Ishikawa (cell line): ENCODE data around the gene FCN2.

Source experiments
- CEBPB ChIP-seq: IDR thresholded peaks from 2 replicates; pipeline ENCODE4 v1.6.1; 2012
- CREB1 ChIP-seq: IDR thresholded peaks from 2 replicates; pipeline ENCODE4 v1.6.1; 2012; ENCODE audit warnings: low read depth
- EGR1 ChIP-seq: IDR thresholded peaks from 2 replicates; pipeline ENCODE4 v1.6.1; 2012
- EP300 ChIP-seq: IDR thresholded peaks from 2 replicates; pipeline ENCODE4 v1.6.1; 2012; ENCODE audit warnings: borderline replicate concordance
- FOXM1 ChIP-seq: IDR thresholded peaks from 2 replicates; pipeline ENCODE4 v1.6.1; 2012; ENCODE audit warnings: low read depth, borderline replicate concordance
- NFIC ChIP-seq: IDR thresholded peaks from 2 replicates; pipeline ENCODE4 v1.6.1; 2012
- RAD21 ChIP-seq: IDR thresholded peaks from 2 replicates; pipeline ENCODE4 v1.6.1; 2012; ENCODE audit warnings: low read depth
- TAF1 ChIP-seq: IDR thresholded peaks from 2 replicates; pipeline ENCODE4 v1.6.1; 2012; ENCODE audit warnings: low read depth, mild to moderate bottlenecking
- TCF12 ChIP-seq: IDR thresholded peaks from 2 replicates; pipeline ENCODE4 v1.6.1; 2012; ENCODE audit warnings: low read depth
- TEAD4 ChIP-seq: IDR thresholded peaks from 2 replicates; pipeline ENCODE4 v1.6.1; 2012
- USF1 ChIP-seq: IDR thresholded peaks from 2 replicates; pipeline ENCODE4 v1.6.1; 2012
- YY1 ChIP-seq: IDR thresholded peaks from 2 replicates; pipeline ENCODE4 v1.6.1; 2012; ENCODE audit warnings: low read depth
- ZBTB7A ChIP-seq: IDR thresholded peaks from 2 replicates; pipeline ENCODE4 v1.6.1; 2012; ENCODE audit warnings: low read depth
- TF ChIP-seq, protein P1 (sequence below): IDR thresholded peaks from 2 replicates; pipeline ENCODE4 v1.6.1; 2012
- TF ChIP-seq, protein P2 (sequence below): IDR thresholded peaks from 2 replicates; pipeline ENCODE4 v1.6.1; 2012; ENCODE audit warnings: low read depth, mild to moderate bottlenecking

FCN2 gene

DNA sequence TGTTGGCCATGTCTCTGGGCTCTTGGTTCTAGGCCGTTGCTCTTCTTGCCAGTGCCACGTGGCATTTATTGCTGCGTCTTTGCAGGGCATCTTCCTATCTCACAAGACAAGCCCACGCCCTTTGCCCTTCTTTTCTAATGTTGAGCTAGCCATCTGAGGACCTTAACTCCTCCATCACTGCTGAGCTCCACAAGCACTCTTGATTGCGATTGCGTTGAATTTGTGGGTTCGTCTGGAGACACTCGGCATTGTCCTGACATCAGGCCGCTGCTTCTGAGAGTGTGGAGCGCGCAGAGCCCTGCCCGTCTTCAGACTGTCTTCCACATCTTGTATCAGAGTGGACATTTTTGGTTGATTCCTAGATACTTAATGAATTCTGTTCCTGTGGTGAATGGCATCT, 51.6 kb downstream of the FCN2 start:
- TF ChIP-seq TCF12 (no peak), RAD21 (no peak)

DNA sequence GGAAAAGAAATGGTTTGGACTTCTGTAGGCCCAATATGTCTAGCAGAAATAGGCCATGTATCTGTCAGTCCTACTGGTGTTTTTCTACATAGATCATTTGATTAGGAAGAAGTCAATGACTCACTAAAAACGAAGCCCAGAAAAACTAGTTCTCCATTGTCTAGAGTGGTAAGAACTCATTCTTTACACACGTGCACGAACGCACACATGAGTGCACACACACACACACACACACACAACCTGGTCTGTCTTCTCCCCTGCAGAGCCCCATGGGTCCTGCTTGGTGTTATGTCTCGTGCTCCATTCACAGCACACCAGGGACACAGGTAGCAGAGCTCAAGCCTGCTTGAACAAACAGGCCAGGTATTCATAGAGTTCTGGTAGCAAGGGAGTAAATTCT, 52.0 kb downstream of the FCN2 start:
- TF ChIP-seq EGR1 = no peak
- TF ChIP-seq NFIC = no peak
- TF ChIP-seq ZBTB7A = no peak
- no peak for TF ChIP-seq USF1
- TF ChIP-seq EP300 = no peak
- no peak for TF ChIP-seq FOXM1
- TF ChIP-seq CEBPB = no peak
- TF ChIP-seq, protein P1, sequence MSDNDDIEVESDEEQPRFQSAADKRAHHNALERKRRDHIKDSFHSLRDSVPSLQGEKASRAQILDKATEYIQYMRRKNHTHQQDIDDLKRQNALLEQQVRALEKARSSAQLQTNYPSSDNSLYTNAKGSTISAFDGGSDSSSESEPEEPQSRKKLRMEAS = no peak
- no peak for TF ChIP-seq CREB1
- no peak for TF ChIP-seq RAD21
- TF ChIP-seq, protein P2, sequence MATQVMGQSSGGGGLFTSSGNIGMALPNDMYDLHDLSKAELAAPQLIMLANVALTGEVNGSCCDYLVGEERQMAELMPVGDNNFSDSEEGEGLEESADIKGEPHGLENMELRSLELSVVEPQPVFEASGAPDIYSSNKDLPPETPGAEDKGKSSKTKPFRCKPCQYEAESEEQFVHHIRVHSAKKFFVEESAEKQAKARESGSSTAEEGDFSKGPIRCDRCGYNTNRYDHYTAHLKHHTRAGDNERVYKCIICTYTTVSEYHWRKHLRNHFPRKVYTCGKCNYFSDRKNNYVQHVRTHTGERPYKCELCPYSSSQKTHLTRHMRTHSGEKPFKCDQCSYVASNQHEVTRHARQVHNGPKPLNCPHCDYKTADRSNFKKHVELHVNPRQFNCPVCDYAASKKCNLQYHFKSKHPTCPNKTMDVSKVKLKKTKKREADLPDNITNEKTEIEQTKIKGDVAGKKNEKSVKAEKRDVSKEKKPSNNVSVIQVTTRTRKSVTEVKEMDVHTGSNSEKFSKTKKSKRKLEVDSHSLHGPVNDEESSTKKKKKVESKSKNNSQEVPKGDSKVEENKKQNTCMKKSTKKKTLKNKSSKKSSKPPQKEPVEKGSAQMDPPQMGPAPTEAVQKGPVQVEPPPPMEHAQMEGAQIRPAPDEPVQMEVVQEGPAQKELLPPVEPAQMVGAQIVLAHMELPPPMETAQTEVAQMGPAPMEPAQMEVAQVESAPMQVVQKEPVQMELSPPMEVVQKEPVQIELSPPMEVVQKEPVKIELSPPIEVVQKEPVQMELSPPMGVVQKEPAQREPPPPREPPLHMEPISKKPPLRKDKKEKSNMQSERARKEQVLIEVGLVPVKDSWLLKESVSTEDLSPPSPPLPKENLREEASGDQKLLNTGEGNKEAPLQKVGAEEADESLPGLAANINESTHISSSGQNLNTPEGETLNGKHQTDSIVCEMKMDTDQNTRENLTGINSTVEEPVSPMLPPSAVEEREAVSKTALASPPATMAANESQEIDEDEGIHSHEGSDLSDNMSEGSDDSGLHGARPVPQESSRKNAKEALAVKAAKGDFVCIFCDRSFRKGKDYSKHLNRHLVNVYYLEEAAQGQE = no peak
- no peak for TF ChIP-seq YY1
- no peak for TF ChIP-seq TAF1
- no peak for TF ChIP-seq TEAD4
- TF ChIP-seq TCF12 = no peak

DNA sequence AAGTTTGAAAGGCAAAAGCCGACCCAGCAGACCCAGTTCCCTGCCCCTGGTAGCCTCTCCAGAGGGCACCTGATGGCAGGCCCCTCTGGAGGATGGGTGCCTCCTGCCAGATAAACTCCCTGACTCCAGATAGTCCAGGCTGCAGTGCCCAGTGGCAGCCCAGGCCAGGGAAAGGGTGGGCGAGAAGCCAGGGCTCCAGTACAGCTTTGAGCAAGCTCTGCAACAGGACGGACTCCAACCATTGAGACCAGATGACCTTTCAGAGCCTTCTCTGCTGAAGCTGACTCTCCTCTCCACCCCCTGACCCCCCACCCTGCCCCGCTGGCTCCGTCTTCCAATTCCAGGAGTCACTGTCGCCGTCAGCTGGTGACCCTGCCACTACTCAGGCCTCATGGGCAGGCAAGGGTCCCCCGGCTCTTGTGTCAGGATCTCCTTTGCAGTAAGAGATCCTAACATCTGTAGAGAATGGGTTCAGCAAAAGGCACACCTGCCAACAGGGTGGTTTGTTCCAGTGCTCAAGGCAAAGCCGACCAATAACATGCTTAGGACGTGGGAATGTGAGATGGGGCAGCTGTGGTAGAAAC, 52.6 kb downstream of the FCN2 start:
- TF ChIP-seq TCF12 = no peak
- no peak for TF ChIP-seq TEAD4
- TF ChIP-seq NFIC = no peak
- no peak for TF ChIP-seq CEBPB
- TF ChIP-seq, protein P1 = no peak
- no peak for TF ChIP-seq RAD21
- TF ChIP-seq EGR1 = no peak
- TF ChIP-seq EP300 = no peak
- no peak for TF ChIP-seq FOXM1

DNA sequence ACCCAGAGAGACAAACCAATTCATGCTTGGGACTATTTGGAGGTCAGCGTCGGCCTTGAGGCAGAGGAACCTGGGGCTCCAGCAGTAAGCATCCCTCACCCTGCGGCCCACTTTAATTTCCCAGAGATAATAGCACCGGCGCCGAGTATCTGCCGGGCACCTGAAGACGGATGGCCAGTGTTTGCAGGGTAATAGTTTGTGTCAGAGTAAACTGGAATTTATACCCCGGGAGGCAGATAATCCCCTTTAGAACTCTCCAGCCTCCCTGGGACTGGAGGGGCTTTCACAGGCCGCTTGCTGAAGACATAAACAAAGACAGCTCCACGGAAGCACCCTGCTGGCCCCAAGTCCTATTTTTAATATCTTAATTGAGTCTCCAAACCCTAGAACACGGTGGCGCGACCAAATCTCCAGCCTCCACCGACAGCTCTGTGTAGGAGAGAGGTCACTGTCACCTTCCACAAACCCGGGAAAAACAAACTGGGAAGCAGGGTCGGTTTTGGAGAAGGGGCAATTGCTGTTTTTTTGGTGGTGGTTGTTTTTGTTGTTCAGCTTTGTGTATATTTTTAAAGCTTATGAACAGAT, 54.5 kb downstream of the FCN2 start:
- no peak for TF ChIP-seq FOXM1
- no peak for TF ChIP-seq CREB1
- TF ChIP-seq TAF1 = no peak
- no peak for TF ChIP-seq CEBPB
- no peak for TF ChIP-seq YY1
- TF ChIP-seq, protein P2 = no peak
- TF ChIP-seq, protein P1 = no peak
- TF ChIP-seq USF1 = no peak
- no peak for TF ChIP-seq TCF12
- no peak for TF ChIP-seq EP300
- no peak for TF ChIP-seq EGR1
- TF ChIP-seq TEAD4 = no peak
- no peak for TF ChIP-seq NFIC
- no peak for TF ChIP-seq RAD21
- TF ChIP-seq ZBTB7A = no peak

- no peak for TF ChIP-seq YY1
- no peak for TF ChIP-seq EGR1
- TF ChIP-seq, protein P1 = no peak
- TF ChIP-seq TCF12 = no peak
- no peak for TF ChIP-seq FOXM1
- TF ChIP-seq, protein P2 = no peak
- TF ChIP-seq NFIC = no peak
- no peak for TF ChIP-seq TEAD4
- TF ChIP-seq RAD21 = no peak
- TF ChIP-seq EP300 = no peak
- no peak for TF ChIP-seq CEBPB
- TF ChIP-seq CREB1 = no peak
- TF ChIP-seq TAF1 = no peak
- TF ChIP-seq ZBTB7A = no peak
- no peak for TF ChIP-seq USF1
These were observed 55.2 kb downstream of the FCN2 start for GRCh38 chr9:134935701-134936345.
